Peyer's patch (tissue), 4 donors: ENCODE results near the gene ERC2.

Experiments
- CTCF ChIP-seq, 6 experiments: fragments of 450-650 bp in 4 of 6; fragments of 200-600 bp in 2 of 6; sonication (generic) in 1 of 6; IDR thresholded peaks; one replicate each; pipeline ENCODE4 v1.5.1; 2017 to 2019; ENCODE audit warnings: antibody characterized with exemption in 6 of 6, mild to moderate bottlenecking in 3 of 6, moderate library complexity in 1 of 6
- POLR2A ChIP-seq, 2 donors: fragments of 450-650 bp; IDR thresholded peaks; one replicate each; pipeline ENCODE4 v1.5.1; 2017; ENCODE audit warnings: antibody characterized with exemption in 2 of 2, mild to moderate bottlenecking in 2 of 2, moderate library complexity in 2 of 2

- TF ChIP-seq CTCF (IDR thresholded peaks at IDR 0.05), result no peak
- TF ChIP-seq POLR2A (IDR thresholded peaks at IDR 0.05), result no peak
These were observed 846.6 kb downstream of the ERC2 start for GRCh38 chr3:55621648-55622047.
